ENCODE results near the gene ZNF790.

DNA sequence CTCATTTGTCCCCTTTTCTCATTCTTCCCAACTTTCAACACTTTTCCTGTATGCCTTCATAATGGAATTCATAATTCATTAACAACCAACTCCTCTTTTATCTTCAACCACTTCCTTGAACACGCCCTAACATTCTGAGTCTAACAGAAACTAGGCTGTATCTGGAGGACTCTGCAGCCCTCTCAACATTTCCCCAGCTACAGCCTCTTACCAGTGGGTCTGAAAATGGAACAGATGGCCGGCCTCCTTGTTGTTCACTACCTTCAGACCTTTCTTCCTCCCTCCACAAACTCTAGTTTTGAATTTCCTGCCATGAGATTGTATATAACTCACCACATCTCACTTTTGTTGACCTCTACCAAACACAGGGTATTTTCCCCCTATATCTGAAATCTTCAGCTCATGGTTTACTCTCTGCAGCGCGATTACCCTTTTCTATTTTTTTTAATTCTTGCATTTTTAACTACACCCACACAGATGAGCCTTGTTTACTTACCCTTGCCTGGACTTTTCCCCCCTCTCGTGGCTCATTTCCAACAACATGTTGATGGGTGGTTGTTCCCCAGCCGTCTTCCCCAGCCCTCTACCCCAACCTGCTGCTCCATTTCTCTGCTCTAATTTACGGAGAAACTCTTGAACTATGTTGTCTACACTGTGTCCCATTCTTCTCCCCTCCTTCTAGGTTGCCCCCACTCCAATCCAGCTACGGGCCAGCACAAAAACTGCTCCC is 846 bp downstream of the ZNF790 start:
- no peak for TF ChIP-seq CTCF (IDR thresholded peaks at IDR 0.05; ENCODE audit: insufficient read depth, low read length)
- TF ChIP-seq GABPA (IDR thresholded peaks at IDR 0.05; ENCODE audit: low read depth): no peak
- TF ChIP-seq POLR2AphosphoS5 (IDR thresholded peaks at IDR 0.05; ENCODE audit: low read depth): no peak
- TF ChIP-seq, protein P1, sequence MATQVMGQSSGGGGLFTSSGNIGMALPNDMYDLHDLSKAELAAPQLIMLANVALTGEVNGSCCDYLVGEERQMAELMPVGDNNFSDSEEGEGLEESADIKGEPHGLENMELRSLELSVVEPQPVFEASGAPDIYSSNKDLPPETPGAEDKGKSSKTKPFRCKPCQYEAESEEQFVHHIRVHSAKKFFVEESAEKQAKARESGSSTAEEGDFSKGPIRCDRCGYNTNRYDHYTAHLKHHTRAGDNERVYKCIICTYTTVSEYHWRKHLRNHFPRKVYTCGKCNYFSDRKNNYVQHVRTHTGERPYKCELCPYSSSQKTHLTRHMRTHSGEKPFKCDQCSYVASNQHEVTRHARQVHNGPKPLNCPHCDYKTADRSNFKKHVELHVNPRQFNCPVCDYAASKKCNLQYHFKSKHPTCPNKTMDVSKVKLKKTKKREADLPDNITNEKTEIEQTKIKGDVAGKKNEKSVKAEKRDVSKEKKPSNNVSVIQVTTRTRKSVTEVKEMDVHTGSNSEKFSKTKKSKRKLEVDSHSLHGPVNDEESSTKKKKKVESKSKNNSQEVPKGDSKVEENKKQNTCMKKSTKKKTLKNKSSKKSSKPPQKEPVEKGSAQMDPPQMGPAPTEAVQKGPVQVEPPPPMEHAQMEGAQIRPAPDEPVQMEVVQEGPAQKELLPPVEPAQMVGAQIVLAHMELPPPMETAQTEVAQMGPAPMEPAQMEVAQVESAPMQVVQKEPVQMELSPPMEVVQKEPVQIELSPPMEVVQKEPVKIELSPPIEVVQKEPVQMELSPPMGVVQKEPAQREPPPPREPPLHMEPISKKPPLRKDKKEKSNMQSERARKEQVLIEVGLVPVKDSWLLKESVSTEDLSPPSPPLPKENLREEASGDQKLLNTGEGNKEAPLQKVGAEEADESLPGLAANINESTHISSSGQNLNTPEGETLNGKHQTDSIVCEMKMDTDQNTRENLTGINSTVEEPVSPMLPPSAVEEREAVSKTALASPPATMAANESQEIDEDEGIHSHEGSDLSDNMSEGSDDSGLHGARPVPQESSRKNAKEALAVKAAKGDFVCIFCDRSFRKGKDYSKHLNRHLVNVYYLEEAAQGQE (IDR thresholded peaks at IDR 0.05; ENCODE audit: insufficient replicate concordance, low read depth): no peak
- TF ChIP-seq SPI1 (IDR thresholded peaks at IDR 0.05; ENCODE audit: borderline replicate concordance, low read depth): no peak

Data from HL-60 (cell line).